Esophagus muscularis mucosa (tissue), 4 donors: ENCODE results near the gene SEMA6A.

Experiments used
- EP300 ChIP-seq: sonication (generic); formaldehyde crosslinking; IDR thresholded peaks from one replicate; pipeline ENCODE4 v1.6.1; 2017; ENCODE audit warnings: antibody characterized with exemption
- POLR2A ChIP-seq: fragments of 450-650 bp; IDR thresholded peaks from one replicate; pipeline ENCODE4 v1.6.1; 2017; ENCODE audit warnings: antibody characterized with exemption, moderate library complexity, mild to moderate bottlenecking, low read depth
- POLR2AphosphoS5 ChIP-seq, 2 donors: sonication (generic); formaldehyde crosslinking; IDR thresholded peaks; one replicate each; pipeline ENCODE4 v1.6.1; 2017; ENCODE audit warnings: antibody characterized with exemption in 2 of 2
- TF ChIP-seq, protein P1 (sequence below), 3 experiments: fragments of 200-600 bp in 2 of 3; fragments of 450-650 bp in 1 of 3; sonication (generic) in 2 of 3; IDR thresholded peaks; one replicate each; pipeline ENCODE4 v1.5.1; 2017 to 2019; ENCODE audit warnings: antibody characterized with exemption in 3 of 3, mild to moderate bottlenecking in 2 of 3, moderate library complexity in 1 of 3

DNA sequence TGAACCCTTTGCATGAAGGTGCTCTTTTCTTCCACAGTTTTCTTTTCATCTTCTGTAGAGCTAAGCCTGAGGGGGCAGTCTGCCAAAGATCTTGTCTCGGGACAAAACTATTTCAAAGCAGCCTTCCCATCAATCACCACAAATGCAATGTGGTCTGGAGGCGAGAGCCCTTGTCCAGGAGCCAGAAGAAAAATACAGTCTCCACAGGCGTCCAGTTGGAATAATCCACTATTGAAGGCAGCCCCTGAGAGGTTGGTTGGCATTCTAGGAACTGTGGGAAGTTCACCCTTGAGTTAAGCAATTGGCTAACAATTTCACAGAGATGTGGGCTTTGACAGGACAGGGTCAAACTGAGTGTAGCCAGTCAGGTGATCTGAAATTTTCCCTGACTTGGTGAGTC is 72.0 kb downstream of the SEMA6A start:
- TF ChIP-seq, protein P1, sequence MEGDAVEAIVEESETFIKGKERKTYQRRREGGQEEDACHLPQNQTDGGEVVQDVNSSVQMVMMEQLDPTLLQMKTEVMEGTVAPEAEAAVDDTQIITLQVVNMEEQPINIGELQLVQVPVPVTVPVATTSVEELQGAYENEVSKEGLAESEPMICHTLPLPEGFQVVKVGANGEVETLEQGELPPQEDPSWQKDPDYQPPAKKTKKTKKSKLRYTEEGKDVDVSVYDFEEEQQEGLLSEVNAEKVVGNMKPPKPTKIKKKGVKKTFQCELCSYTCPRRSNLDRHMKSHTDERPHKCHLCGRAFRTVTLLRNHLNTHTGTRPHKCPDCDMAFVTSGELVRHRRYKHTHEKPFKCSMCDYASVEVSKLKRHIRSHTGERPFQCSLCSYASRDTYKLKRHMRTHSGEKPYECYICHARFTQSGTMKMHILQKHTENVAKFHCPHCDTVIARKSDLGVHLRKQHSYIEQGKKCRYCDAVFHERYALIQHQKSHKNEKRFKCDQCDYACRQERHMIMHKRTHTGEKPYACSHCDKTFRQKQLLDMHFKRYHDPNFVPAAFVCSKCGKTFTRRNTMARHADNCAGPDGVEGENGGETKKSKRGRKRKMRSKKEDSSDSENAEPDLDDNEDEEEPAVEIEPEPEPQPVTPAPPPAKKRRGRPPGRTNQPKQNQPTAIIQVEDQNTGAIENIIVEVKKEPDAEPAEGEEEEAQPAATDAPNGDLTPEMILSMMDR (IDR thresholded peaks at IDR 0.05): no peak
- no peak for TF ChIP-seq EP300
- no peak for TF ChIP-seq POLR2AphosphoS5 (IDR thresholded peaks at IDR 0.05)
- no peak for TF ChIP-seq POLR2A
